ENCODE measurements around the gene PDE8B.

The PDE8B gene

GRCh38 chr5:77398458-77398857 lies 188.0 kb downstream of the PDE8B start:
- DNase-seq (ENCODE audit: low read depth in 2 of 2) = no peak

- no peak for DNase-seq (ENCODE audit: low read depth in 2 of 2)
These were observed 188.4 kb downstream of the PDE8B start for GRCh38 chr5:77398896-77399295.

GRCh38 chr5:77400645-77401044 lies 190.2 kb downstream of the PDE8B start:
- no peak for DNase-seq (ENCODE audit: low read depth in 2 of 2)

GRCh38 chr5:77402796-77403195 lies 192.3 kb downstream of the PDE8B start:
- no peak for DNase-seq (ENCODE audit: low read depth in 2 of 2)

- DNase-seq (ENCODE audit: low read depth in 2 of 2) = no peak
These were observed 196.7 kb downstream of the PDE8B start for GRCh38 chr5:77407152-77407551.

GRCh38 chr5:77409870-77410621 lies 199.6 kb downstream of the PDE8B start:
- no peak for DNase-seq (ENCODE audit: low read depth in 2 of 2)

- DNase-seq (ENCODE audit: low read depth in 2 of 2) = no peak
These were observed 202.6 kb downstream of the PDE8B start for GRCh38 chr5:77413049-77413448.

- no peak for DNase-seq (ENCODE audit: low read depth in 2 of 2)
These were observed 207.7 kb downstream of the PDE8B start for GRCh38 chr5:77418162-77418561.

- DNase-seq (ENCODE audit: low read depth in 2 of 2) = no peak
These were observed 208.4 kb downstream of the PDE8B start for GRCh38 chr5:77418601-77419581.

- DNase-seq (ENCODE audit: low read depth in 2 of 2) = no peak
These were observed 209.4 kb downstream of the PDE8B start for GRCh38 chr5:77419644-77420582.

GRCh38 chr5:77420940-77421339 lies 210.5 kb downstream of the PDE8B start:
- no peak for DNase-seq (ENCODE audit: low read depth in 2 of 2)

GRCh38 chr5:77423022-77423750 lies 212.7 kb downstream of the PDE8B start:
- DNase-seq (ENCODE audit: low read depth in 2 of 2) = no peak

GRCh38 chr5:77424921-77425320 lies 214.4 kb downstream of the PDE8B start:
- no peak for DNase-seq (ENCODE audit: low read depth in 2 of 2)

- no peak for DNase-seq (ENCODE audit: low read depth in 2 of 2)
These were observed 214.9 kb downstream of the PDE8B start for GRCh38 chr5:77425420-77425819.

GRCh38 chr5:77425998-77426659 lies 215.6 kb downstream of the PDE8B start:
- no peak for DNase-seq (ENCODE audit: low read depth in 2 of 2)

GRCh38 chr5:77426670-77427069 lies 216.2 kb downstream of the PDE8B start:
- DNase-seq (ENCODE audit: low read depth in 2 of 2) = no peak

GRCh38 chr5:77427998-77428397 lies 217.5 kb downstream of the PDE8B start:
- no peak for DNase-seq (ENCODE audit: low read depth in 2 of 2)

- no peak for DNase-seq (ENCODE audit: low read depth in 2 of 2)
These were observed 218.0 kb downstream of the PDE8B start for GRCh38 chr5:77428526-77428925.

- DNase-seq (ENCODE audit: low read depth in 2 of 2) = no peak
These were observed 220.2 kb downstream of the PDE8B start for GRCh38 chr5:77430726-77431125.

- DNase-seq (ENCODE audit: low read depth in 2 of 2) = no peak
These were observed 220.8 kb downstream of the PDE8B start for GRCh38 chr5:77431286-77431685.

Measured in stimulated activated CD8-positive, alpha-beta memory T cell treated with anti-CD3 and anti-CD28 coated beads, Interleukin-15, amount 100 ng/mL, for 48 hours (primary cell).